HG03064 (cell line): ENCODE data around the gene HIBADH.

Source experiments
- ATAC-seq: cut with Tn5 transposase; IDR thresholded peaks from one replicate; pipeline ENCODE4 v1.9.1; 2021; ENCODE audit warnings: low read depth; ENCODE audit not compliant: unreplicated experiment

HIBADH gene

GRCh38 chr7:27555670-27556069 is 107.0 kb downstream of the HIBADH start:
- ATAC-seq: no peak

- no peak for ATAC-seq
Observed at GRCh38 chr7:27554826-27555225, 107.9 kb downstream of the HIBADH start.

- no peak for ATAC-seq
Observed at GRCh38 chr7:27553273-27553672, 109.4 kb downstream of the HIBADH start.

GRCh38 chr7:27551803-27552400 is 110.8 kb downstream of the HIBADH start:
- no peak for ATAC-seq

DNA sequence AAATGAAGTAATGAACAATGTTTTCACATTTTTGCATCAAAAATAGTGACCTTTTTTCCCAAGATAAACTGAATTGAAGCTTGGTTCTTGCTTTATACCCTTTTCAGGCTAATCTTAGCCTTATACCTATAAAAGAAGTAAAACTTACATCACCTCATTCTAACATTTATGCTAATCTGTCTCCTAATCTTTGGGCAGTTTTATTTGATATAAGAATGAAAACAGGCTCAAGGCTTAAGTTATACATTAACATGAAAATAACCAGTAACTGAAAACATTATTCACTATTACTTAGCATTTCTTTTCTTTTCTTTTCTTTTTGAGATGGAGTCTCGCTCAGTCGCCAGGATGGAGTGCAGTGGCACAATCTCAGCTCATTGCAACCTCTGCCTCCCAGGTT is 113.1 kb downstream of the HIBADH start:
- ATAC-seq: no peak

DNA sequence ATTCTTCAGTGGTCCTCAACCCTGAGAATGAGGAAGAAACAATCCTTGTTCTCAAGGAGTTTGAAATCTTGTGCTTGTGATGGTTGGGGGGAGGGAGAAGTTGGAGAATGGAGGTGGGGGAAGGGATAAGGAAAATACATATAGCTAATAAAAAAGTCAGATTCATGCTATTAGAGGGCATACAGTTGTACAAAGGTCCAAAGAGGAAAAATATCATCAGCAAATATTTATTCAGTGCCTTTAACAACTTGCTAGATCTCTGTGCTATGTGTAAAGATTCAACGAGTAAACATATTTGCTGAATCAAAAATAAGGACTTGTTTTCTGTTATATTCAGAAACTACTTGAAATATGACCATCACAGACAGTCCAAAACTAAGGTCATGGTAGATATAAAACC is 114.4 kb downstream of the HIBADH start:
- ATAC-seq: no peak

DNA sequence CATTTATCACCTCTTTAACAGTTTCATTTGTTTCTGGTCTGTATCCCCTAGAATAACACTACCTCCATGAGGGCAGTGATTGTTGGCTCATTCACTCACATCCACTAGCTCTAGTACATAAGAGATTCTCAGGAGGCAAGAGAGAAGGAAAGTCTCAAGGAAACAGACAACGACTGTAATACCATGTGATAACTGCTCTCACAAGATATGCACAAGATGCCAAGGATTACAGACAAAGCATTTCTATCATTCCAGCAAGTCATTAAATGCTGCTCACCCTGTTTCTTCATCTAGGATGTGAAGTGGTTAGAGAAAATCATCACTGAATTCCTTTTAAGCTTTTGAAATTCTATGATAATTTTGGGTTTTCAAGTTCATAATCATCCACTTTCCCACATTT is 115.3 kb downstream of the HIBADH start:
- no peak for ATAC-seq

DNA sequence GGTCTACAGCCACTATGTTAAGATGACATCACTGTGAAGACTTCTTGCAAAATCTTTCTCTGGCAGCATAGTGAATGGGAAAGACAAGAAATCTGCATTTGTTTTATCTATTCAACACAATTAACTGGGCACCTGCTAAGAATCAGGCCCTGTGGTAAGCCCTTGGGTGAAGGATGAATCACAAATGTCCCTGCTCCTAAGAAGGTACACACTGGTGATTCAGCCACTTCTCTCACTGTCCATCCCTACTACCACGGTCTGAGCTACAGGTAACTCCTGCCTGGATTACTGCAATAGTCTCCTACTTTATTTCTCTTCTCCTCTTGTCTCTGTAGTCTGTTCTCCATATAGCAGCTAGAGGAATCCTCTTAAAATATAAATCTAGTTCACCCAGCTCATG is 116.1 kb downstream of the HIBADH start:
- ATAC-seq: no peak

DNA sequence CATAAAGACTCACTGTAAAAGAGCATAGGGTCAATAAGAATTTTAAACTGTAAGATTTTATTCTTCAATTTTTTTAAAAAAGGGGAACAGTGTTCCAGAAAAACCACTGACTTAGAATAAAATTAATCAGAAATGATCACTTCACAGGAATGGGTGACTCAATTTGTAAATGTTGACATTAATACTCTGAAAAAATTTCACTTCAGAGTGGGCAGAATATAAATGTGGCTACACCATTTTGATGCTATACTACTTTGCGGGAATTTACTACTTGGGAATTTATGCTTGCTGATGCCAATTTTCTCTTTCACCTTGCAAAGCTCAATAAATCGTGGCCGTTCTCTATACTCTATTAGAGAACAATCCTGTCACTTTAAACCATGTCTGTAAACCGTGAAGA is 126.9 kb downstream of the HIBADH start:
- no peak for ATAC-seq

DNA sequence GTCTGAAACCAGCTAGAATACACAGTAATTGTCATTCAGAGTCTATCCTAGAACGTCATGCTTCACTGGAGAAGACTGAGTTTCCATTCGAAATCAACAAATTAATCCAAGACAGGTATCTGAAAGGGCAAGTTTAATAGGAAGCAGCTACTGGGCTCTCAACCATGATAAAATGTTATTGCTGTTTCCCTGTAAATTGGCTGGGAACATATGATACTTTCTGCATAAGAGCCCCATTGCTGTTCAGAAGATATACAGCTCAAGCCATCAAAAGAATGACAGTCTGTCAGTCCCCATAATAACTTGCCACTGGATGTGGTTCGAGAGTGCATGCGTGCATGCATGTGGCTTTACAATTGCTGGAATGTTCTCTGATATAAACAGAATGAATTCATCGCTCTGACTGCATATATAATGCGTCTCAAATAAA is 129.0 kb downstream of the HIBADH start:
- no peak for ATAC-seq

DNA sequence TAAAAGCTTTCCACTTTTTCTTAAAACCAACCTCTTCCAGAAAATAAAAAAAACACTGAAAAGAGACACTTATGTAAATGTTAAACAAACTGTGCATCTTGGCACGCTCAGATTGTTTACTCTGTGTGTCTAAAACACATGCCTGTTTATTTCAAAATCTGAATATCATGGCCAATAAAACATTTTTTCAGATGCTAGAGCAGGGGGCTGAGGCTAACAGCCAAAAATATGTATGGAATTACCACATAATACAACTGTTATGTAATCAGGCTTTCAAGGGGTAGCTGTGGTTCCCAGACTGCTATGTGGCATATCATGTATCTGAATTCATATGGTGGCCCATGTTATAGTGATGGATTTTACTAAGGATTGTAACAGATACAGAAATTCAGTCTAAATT is 130.4 kb downstream of the HIBADH start:
- no peak for ATAC-seq

- ATAC-seq: no peak
Observed at GRCh38 chr7:27527348-27527714, 135.4 kb downstream of the HIBADH start.

- no peak for ATAC-seq
Observed at GRCh38 chr7:27526611-27527347, 135.9 kb downstream of the HIBADH start.

- no peak for ATAC-seq
Observed at GRCh38 chr7:27526131-27526530, 136.6 kb downstream of the HIBADH start.

DNA sequence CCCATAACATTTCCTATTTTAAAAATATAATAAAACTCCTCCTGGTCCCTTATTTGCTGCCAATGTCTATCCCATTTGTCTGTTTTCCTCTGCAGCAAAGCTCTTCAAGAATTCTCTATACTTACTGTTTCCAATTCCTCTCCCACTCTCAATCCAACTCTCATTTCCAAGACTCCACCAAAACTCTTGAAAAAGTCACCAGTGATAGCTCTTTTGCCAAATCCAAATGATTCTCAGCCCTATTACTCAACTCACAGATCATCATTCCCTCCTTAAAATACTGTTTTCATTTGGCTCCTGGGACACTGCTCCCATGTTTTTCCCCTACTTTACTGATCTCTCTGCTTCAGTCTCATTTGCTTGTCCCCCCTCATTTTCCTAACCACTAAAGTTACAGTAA is 139.4 kb downstream of the HIBADH start:
- ATAC-seq: no peak

DNA sequence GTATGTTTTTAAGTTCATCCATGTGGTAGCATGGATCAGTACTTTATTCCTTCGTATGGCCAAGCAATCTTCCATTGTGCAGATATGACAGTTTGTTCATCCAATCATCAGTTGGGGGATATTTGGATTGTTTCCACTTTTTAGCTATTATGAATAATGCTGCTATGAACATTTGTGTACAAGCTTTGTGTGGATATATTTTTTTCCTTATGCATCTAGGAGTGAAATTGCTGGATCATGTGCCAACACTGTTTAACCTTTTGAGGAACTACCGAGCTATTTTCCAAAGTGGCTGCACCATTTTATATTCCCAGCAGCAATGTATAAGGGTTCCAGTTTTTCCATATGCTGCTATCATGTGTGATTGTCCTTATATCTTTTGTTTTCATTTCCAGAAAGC is 140.1 kb downstream of the HIBADH start:
- no peak for ATAC-seq

DNA sequence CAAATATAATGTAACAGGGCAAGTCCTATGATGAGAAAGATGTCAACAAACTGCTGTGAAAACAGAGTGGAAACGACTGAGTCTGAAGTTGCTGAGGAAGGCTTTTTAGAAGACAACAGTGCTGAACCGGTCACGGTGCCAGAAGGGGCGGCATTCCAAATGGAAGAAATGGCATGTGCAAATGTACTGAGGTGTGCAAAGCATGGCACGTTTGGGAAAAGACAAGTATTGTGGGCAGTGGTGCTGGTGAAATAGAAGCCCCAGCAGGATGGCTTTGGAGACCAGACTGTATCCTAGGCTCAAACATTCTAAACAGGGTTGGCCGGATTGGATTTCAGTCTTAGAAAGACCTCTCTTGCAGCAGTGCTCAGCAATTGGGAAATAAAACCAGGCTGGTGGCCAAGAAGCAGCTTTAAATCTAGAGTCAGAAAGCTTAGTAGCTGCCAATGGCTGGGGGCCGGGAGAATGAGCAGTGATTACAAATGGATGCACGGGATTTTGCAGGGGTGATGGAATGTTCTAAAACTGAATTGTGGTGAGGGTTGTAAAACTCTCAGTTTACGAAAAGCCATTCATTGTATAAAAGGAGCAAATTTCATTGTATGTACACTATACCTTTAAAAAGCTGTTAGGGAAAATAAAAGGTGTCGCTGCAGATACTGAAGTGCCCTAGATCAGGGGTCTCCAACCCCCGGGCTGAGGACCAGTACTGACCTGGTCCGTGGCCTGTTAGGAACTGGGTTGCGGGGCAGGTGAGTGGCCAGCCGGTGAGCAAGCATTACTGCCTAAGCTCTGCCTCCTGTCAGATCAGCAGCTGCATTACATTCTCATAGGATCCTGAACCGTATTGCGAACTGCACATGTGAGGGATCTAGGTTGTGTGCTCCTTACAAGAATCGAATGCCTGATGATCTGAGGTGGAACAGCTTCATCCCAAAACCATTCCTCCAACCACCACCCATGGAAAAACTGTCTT is 141.6 kb downstream of the HIBADH start:
- ATAC-seq: no peak

GRCh38 chr7:27519793-27520469 is 142.8 kb downstream of the HIBADH start:
- ATAC-seq: no peak

GRCh38 chr7:27518561-27519350 is 143.9 kb downstream of the HIBADH start:
- ATAC-seq: no peak

- no peak for ATAC-seq
Observed at GRCh38 chr7:27516421-27516820, 146.3 kb downstream of the HIBADH start.
